Keratinocyte (primary cell): ENCODE data around the gene API5. TPM values are rescaled to one million over a fixed set of nuclear protein-coding genes. Genes with fewer than 3 reads are reported as not detected.

ENCODE experiments used
- DNase-seq: peaks from one replicate; pipeline ENCODE4 v3.0.0-alpha.2; 2011; ENCODE audit warnings: low read depth, missing footprints, low spot score
- FAIRE-seq: peaks from 2 replicates; lab custom pipeline; 2011; peaks lifted over from hg19 to GRCh38; lab: Jason Lieb, UNC
- H2AFZ ChIP-seq: 2 replicates; pipeline ENCODE4 v1.6.0; 2012; ENCODE audit warnings: low read length, control low read depth, inconsistent platforms; ENCODE audit not compliant: control insufficient read depth
- H3K27ac ChIP-seq: 2 replicates; pipeline ENCODE4 v1.5.1; 2011; ENCODE audit warnings: low read length; ENCODE audit not compliant: control insufficient read depth, insufficient read depth
- H3K27me3 ChIP-seq: 3 replicates; pipeline ENCODE4 v1.6.0; 2011; ENCODE audit warnings: low read length; ENCODE audit not compliant: control insufficient read depth, insufficient read depth; ENCODE audit errors: extremely low read depth
- H3K36me3 ChIP-seq, 2 experiments: 2 replicates in 1 of 2; 3 replicates in 1 of 2; pipeline ENCODE4 v1.5.1; 2011; ENCODE audit warnings: low read length in 2 of 2, mild to moderate bottlenecking in 1 of 2; ENCODE audit not compliant: control insufficient read depth in 2 of 2, insufficient read depth in 2 of 2; ENCODE audit errors: extremely low read depth in 1 of 2
- H3K4me1 ChIP-seq: 3 replicates; pipeline ENCODE4 v1.5.1; 2011; ENCODE audit warnings: low read length; ENCODE audit not compliant: control insufficient read depth, insufficient read depth; ENCODE audit errors: extremely low read depth
- H3K4me2 ChIP-seq: 3 replicates; pipeline ENCODE4 v1.6.0; 2011; ENCODE audit warnings: low read depth, low read length; ENCODE audit not compliant: control insufficient read depth, insufficient read depth; ENCODE audit errors: extremely low read depth
- H3K4me3 ChIP-seq, 3 experiments: fragments of 200-600 bp in 1 of 3; sonication (generic) in 1 of 3; 2 replicates in 2 of 3; 3 replicates in 1 of 3; pipeline ENCODE4 v1.5.1; 2011 to 2016; ENCODE audit warnings: low read length in 3 of 3, mild to moderate bottlenecking in 3 of 3, control low read depth in 2 of 3, inconsistent platforms in 1 of 3, low read depth in 1 of 3, mixed read lengths in 1 of 3, mixed run types in 1 of 3, moderate library complexity in 1 of 3; ENCODE audit not compliant: control insufficient read depth in 2 of 3, insufficient read depth in 2 of 3; ENCODE audit errors: extremely low read depth in 1 of 3
- H3K79me2 ChIP-seq: 2 replicates; pipeline ENCODE4 v1.6.0; 2012; ENCODE audit warnings: low read length; ENCODE audit not compliant: control insufficient read depth, insufficient read depth
- H3K9ac ChIP-seq: 3 replicates; pipeline ENCODE4 v1.6.0; 2011; ENCODE audit warnings: low read length; ENCODE audit not compliant: control insufficient read depth, insufficient read depth; ENCODE audit errors: extremely low read depth
- H3K9me1 ChIP-seq: 3 replicates; pipeline ENCODE4 v1.6.0; 2011; ENCODE audit warnings: low read length; ENCODE audit not compliant: control insufficient read depth, insufficient read depth; ENCODE audit errors: extremely low read depth
- H3K9me3 ChIP-seq: 2 replicates; pipeline ENCODE4 v1.5.1; 2012; ENCODE audit warnings: low read depth, low read length; ENCODE audit not compliant: control insufficient read depth
- H4K20me1 ChIP-seq: 3 replicates; pipeline ENCODE4 v1.6.0; 2011; ENCODE audit warnings: low read length; ENCODE audit not compliant: control insufficient read depth, insufficient read depth; ENCODE audit errors: extremely low read depth
- CTCF ChIP-seq, 3 experiments: IDR thresholded peaks in 1 of 3; conservative IDR thresholded peaks in 1 of 3; optimal IDR thresholded peaks in 1 of 3; 2 replicates in 2 of 3; 3 replicates in 1 of 3; pipeline versions ENCODE3 to v1.5.1; 2011; ENCODE audit warnings: low read length in 3 of 3, mild to moderate bottlenecking in 3 of 3, moderate library complexity in 2 of 3, control low read depth in 1 of 3, inconsistent platforms in 1 of 3; ENCODE audit not compliant: insufficient read depth in 2 of 3; ENCODE audit errors: extremely low read depth in 1 of 3
- EZH2 ChIP-seq: IDR thresholded peaks from one replicate; pipeline ENCODE4 v1.6.1; 2012; ENCODE audit warnings: inconsistent platforms, mild to moderate bottlenecking, low read length, moderate library complexity
- dilution Hi-C: fragments of 300-500 bp; cut with MboI; formaldehyde crosslinking; loops from one replicate; pipeline ENCODE4 v1.7.0; 2020; ENCODE audit warnings: low sequenced_read_pairs; ENCODE audit not compliant: extremely low pct_ligation_motif_present
- polyA minus RNA-seq, 3 experiments: library from RNA; depleted of rRNA, polyadenylated mRNA; stranded (reverse); fragments of >200 nt; gene quantifications; 1 replicate in 1 of 3; 2 replicates in 1 of 3; 3 replicates in 1 of 3; pipeline ENCODE4 v1.2.3, GENCODE V29; 2011
- polyA plus RNA-seq, 5 experiments: library from polyadenylated mRNA; depleted of rRNA in 3 of 5; stranded (reverse) in 3 of 5; stranded (forward) in 1 of 5; unstranded in 1 of 5; fragments of >200 nt; gene quantifications; 1 replicate in 1 of 5; 2 replicates in 3 of 5; 3 replicates in 1 of 5; pipeline versions ENCODE4 v1.2.1 to v1.2.3, GENCODE V29; 2011 to 2012; ENCODE audit warnings: missing spikeins in 2 of 5, low read depth in 1 of 5, low replicate concordance in 1 of 5

The API5 gene
- 76.7 to 117 TPM (median 84.1 TPM) in 3 replicates for polyA plus RNA-seq
- 62.5 TPM for polyA plus RNA-seq (2011; ENCODE audit: low read depth)
- 66.0 and 118 TPM in 2 replicates for polyA plus RNA-seq (2011; cell fraction: cytosol; rRNA removed)
- 71.0 and 95.8 TPM in 2 replicates for polyA plus RNA-seq (2011; cell fraction: nucleus; rRNA removed)
- polyA plus RNA-seq (2012; ENCODE audit: low replicate concordance): 62.0 and 81.8 TPM in 2 replicates
- polyA minus RNA-seq: 24.2 to 90.6 TPM (median 44.3 TPM) in 3 replicates
- polyA minus RNA-seq (2011; cell fraction: cytosol; rRNA and poly(A)+ RNA removed): 74.2 TPM
- 40.1 and 82.5 TPM in 2 replicates for polyA minus RNA-seq (2011; cell fraction: nucleus; rRNA and poly(A)+ RNA removed)

GRCh38 chr11:43311791-43312607 lies at the start of gene API5:
TSS of gene API5 (plus strand) at chr11:43311996. CDS start at chr11:43312128, 132 bp downstream.
- peaks cover 13% of the 10 kb centered on the region for H3K4me1 ChIP-seq
- H3K9me3 ChIP-seq: no peaks in the 10 kb centered on the region
- peak within 1 kb of the TSS; percentile 86 for H2AFZ ChIP-seq
- peaks cover 52% of the 10 kb centered on the region for H3K79me2 ChIP-seq
- TF ChIP-seq CTCF (optimal IDR thresholded peaks at IDR 0.05 in 1 of 3, IDR thresholded peaks at IDR 0.05 in 1 of 3, conservative IDR thresholded peaks at IDR 0.05 in 1 of 3; ENCODE audit: extremely low read depth in 1 of 3, insufficient read depth in 2 of 3, low read length in 3 of 3) (peak; percentile 70 to 87 (median 85)), EZH2 (no peak)
- dilution Hi-C loops: no loop called here
- H3K4me2 ChIP-seq: peak within 1 kb of the TSS; percentile 93
- peak within 1 kb of the TSS; percentile 87 for H3K27ac ChIP-seq
- H3K36me3 ChIP-seq: no peaks in the 10 kb centered on the region
- H3K9ac ChIP-seq: peak within 1 kb of the TSS; percentile 96
- DNase-seq: peak; percentile 53
- no peaks in the 10 kb centered on the region for H3K9me1 ChIP-seq
- FAIRE-seq: peak; percentile 75
- peaks cover 5% of the 10 kb centered on the region for H4K20me1 ChIP-seq
- H3K27me3 ChIP-seq: no peaks in the 10 kb centered on the region
- H3K4me3 ChIP-seq: peak within 1 kb of the TSS; percentile 90 to 96 (median 96)

GRCh38 chr11:43267856-43268580 lies 43.8 kb upstream of the API5 start:
- H3K4me3 ChIP-seq: no peak overlapping the region
- H3K9me3 ChIP-seq: no peaks in the 10 kb centered on the region
- no peak overlapping the region for H3K27ac ChIP-seq
- no peaks in the 10 kb centered on the region for H3K9me1 ChIP-seq
- no peaks in the 10 kb centered on the region for H3K27me3 ChIP-seq
- no peak for DNase-seq
- FAIRE-seq: no peak
- H3K4me1 ChIP-seq: no peaks in the 10 kb centered on the region
- H4K20me1 ChIP-seq: no peaks in the 10 kb centered on the region
- H3K9ac ChIP-seq: no peak overlapping the region
- no peak for TF ChIP-seq CTCF (optimal IDR thresholded peaks at IDR 0.05 in 1 of 3, IDR thresholded peaks at IDR 0.05 in 1 of 3, conservative IDR thresholded peaks at IDR 0.05 in 1 of 3; ENCODE audit: extremely low read depth in 1 of 3, insufficient read depth in 2 of 3, low read length in 3 of 3)
- TF ChIP-seq EZH2: no peak
- dilution Hi-C loops: no loop called here
- no peak overlapping the region for H3K4me2 ChIP-seq
- no peak overlapping the region for H2AFZ ChIP-seq
- no peaks in the 10 kb centered on the region for H3K36me3 ChIP-seq
- H3K79me2 ChIP-seq: no peaks in the 10 kb centered on the region
